Panc1 (cell line): ENCODE results near the gene SELENOS. TPM values are rescaled to one million over a fixed set of nuclear protein-coding genes. Genes with fewer than 3 reads are reported as not detected.

Experiments
- ATAC-seq: fragments of 200-7000 bp; cut with Tn5 transposase; 2 replicates; pipeline ENCODE4 v1.9.1; 2020; ENCODE audit warnings: mild to moderate bottlenecking, moderate library complexity
- BruUV-seq: library from RNA; stranded (reverse); fragments of 400-500 nt; replicated peaks from 2 replicates; lab custom pipeline; 2021; lab: Mats Ljungman, UMichigan
- CTCF ChIA-PET: fragments of 300-600 bp; sonication (Branson Sonifier 250); formaldehyde crosslinking; loops from one replicate; lab custom pipeline; 2022; ENCODE audit warnings: antibody characterized with exemption; lab: Charles Lee
- POLR2A ChIA-PET: fragments of 300-600 bp; sonication (Branson Sonifier 250); formaldehyde crosslinking; loops from one replicate; lab custom pipeline; 2022; ENCODE audit warnings: antibody characterized with exemption; lab: Charles Lee
- DNase-seq: peaks from one replicate; pipeline ENCODE4 v3.0.0-alpha.2; 2010; ENCODE audit warnings: low read depth, low spot score
- H3K27ac ChIP-seq: 2 replicates; pipeline ENCODE4 v1.5.1; 2011; ENCODE audit warnings: mild to moderate bottlenecking, low read length, inconsistent platforms
- H3K27me3 ChIP-seq: fragments of 200-500 bp; sonication (Bioruptor generic); 2 replicates; pipeline ENCODE4 v1.6.0; 2014; ENCODE audit warnings: low read length, inconsistent platforms; ENCODE audit not compliant: control insufficient read depth, insufficient read depth
- H3K36me3 ChIP-seq: fragments of 200-500 bp; sonication (Bioruptor generic); 2 replicates; pipeline ENCODE4 v1.5.1; 2014; ENCODE audit warnings: inconsistent platforms, mild to moderate bottlenecking, low read length, moderate library complexity; ENCODE audit not compliant: control insufficient read depth, insufficient read depth
- H3K4me1 ChIP-seq: 2 replicates; pipeline ENCODE4 v1.5.1; 2011; ENCODE audit warnings: inconsistent platforms, mild to moderate bottlenecking, low read length, moderate library complexity; ENCODE audit not compliant: control insufficient read depth, insufficient read depth
- H3K4me3 ChIP-seq, 2 experiments: 2 replicates each; pipeline ENCODE4 v1.5.1; 2011 to 2012; ENCODE audit warnings: low read depth in 2 of 2, low read length in 2 of 2, mild to moderate bottlenecking in 2 of 2, inconsistent platforms in 1 of 2, moderate library complexity in 1 of 2
- H3K9me3 ChIP-seq: fragments of 200-500 bp; sonication (Bioruptor generic); 2 replicates; pipeline ENCODE4 v1.5.1; 2014; ENCODE audit warnings: low read depth, mild to moderate bottlenecking, inconsistent platforms, low read length, moderate library complexity; ENCODE audit not compliant: control insufficient read depth, insufficient read depth
- POLR2AphosphoS5 ChIP-seq: IDR thresholded peaks from 2 replicates; pipeline ENCODE4 v1.6.1; 2012; ENCODE audit warnings: mild to moderate bottlenecking, low read depth, low read length, moderate library complexity
- SIN3A ChIP-seq: IDR thresholded peaks from 2 replicates; pipeline ENCODE4 v1.6.1; 2012; ENCODE audit warnings: low read depth, mild to moderate bottlenecking, low read length, moderate library complexity, borderline replicate concordance; ENCODE audit not compliant: insufficient read depth
- TCF7L2 ChIP-seq: IDR thresholded peaks from 2 replicates; pipeline ENCODE4 v1.6.1; 2011; ENCODE audit warnings: mild to moderate bottlenecking, low read depth, low read length, inconsistent platforms
- in situ Hi-C: cut with HindIII; loops from 2 replicates; pipeline ENCODE4 v1.10.0; 2016; ENCODE audit warnings: low sequenced_read_pairs, low pct_unique_long_range_greater_than_20kb
- intact Hi-C: fragments of 100-400 bp; cut with micrococcal nuclease; formaldehyde crosslinking; loops from one replicate; pipeline ENCODE4 v1.10.0; 2022; ENCODE audit not compliant: unreplicated experiment
- total RNA-seq: library from RNA; stranded (reverse); gene quantifications from one replicate; pipeline ENCODE4 v1.2.1, GENCODE V29; 2021; ENCODE audit not compliant: unreplicated experiment
- TF ChIP-seq, protein P1 (sequence below): fragments of 450-650 bp; IDR thresholded peaks from 2 replicates; pipeline ENCODE4 v1.5.1; 2017; ENCODE audit warnings: mild to moderate bottlenecking
- TF ChIP-seq, protein P2 (sequence below), 2 experiments: IDR thresholded peaks; 2 replicates each; pipeline ENCODE4 v1.6.1; 2011 to 2012; ENCODE audit warnings: low read depth in 2 of 2, control low read depth in 1 of 2, low read length in 1 of 2, mild to moderate bottlenecking in 1 of 2, moderate library complexity in 1 of 2; ENCODE audit not compliant: insufficient read depth in 1 of 2

SELENOS gene
- total RNA-seq, 1 experiment from 2014 or later: 74.9 TPM

DNA sequence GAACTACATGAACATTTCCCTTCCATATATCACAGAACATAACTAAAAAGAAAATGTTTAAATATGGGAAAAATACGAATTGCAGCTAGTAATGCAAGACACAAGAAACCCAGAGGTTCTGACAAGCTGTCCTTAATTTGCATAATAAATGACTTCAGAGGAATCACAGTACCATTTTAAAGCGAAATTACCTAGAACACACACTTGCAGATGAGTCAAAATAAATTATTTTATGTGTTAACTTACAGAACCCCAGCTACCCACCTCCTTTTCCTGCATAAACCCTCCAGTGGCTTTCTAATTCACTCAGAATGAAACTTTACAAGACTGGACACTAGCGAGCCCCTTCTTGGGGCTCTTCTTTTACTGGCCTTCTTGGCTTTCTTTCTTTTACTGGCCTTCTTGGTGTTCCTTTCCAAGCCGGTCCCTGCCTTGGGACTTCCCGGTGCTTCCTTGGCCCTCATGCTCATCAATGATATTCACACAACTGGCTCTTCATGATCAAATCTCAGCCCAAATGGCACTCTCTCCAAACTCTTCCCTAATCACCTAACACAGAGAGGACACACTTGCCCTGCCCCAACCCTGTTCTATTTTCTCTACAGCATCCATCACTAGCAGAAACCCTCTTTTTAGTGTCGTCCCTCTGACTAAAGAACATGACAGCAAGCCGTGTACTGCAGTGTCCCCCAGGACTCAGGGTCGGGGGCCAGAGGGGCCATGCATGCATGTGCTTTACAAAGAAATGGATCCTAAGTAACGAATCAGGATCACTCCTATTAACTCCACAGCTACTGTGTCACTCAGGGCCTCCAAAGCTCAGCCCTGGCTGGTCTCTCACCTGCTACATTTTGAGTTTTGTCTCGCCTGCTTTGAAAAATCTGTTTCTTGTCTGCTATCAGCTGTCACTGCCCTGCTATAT, 30.2 kb downstream of the SELENOS start:
- TF ChIP-seq, protein P1, sequence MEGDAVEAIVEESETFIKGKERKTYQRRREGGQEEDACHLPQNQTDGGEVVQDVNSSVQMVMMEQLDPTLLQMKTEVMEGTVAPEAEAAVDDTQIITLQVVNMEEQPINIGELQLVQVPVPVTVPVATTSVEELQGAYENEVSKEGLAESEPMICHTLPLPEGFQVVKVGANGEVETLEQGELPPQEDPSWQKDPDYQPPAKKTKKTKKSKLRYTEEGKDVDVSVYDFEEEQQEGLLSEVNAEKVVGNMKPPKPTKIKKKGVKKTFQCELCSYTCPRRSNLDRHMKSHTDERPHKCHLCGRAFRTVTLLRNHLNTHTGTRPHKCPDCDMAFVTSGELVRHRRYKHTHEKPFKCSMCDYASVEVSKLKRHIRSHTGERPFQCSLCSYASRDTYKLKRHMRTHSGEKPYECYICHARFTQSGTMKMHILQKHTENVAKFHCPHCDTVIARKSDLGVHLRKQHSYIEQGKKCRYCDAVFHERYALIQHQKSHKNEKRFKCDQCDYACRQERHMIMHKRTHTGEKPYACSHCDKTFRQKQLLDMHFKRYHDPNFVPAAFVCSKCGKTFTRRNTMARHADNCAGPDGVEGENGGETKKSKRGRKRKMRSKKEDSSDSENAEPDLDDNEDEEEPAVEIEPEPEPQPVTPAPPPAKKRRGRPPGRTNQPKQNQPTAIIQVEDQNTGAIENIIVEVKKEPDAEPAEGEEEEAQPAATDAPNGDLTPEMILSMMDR: no peak
- TF ChIP-seq TCF7L2 (no peak), POLR2AphosphoS5 (no peak), SIN3A (no peak)
- TF ChIP-seq, protein P2, sequence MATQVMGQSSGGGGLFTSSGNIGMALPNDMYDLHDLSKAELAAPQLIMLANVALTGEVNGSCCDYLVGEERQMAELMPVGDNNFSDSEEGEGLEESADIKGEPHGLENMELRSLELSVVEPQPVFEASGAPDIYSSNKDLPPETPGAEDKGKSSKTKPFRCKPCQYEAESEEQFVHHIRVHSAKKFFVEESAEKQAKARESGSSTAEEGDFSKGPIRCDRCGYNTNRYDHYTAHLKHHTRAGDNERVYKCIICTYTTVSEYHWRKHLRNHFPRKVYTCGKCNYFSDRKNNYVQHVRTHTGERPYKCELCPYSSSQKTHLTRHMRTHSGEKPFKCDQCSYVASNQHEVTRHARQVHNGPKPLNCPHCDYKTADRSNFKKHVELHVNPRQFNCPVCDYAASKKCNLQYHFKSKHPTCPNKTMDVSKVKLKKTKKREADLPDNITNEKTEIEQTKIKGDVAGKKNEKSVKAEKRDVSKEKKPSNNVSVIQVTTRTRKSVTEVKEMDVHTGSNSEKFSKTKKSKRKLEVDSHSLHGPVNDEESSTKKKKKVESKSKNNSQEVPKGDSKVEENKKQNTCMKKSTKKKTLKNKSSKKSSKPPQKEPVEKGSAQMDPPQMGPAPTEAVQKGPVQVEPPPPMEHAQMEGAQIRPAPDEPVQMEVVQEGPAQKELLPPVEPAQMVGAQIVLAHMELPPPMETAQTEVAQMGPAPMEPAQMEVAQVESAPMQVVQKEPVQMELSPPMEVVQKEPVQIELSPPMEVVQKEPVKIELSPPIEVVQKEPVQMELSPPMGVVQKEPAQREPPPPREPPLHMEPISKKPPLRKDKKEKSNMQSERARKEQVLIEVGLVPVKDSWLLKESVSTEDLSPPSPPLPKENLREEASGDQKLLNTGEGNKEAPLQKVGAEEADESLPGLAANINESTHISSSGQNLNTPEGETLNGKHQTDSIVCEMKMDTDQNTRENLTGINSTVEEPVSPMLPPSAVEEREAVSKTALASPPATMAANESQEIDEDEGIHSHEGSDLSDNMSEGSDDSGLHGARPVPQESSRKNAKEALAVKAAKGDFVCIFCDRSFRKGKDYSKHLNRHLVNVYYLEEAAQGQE (IDR thresholded peaks at IDR 0.05; ENCODE audit: insufficient read depth in 1 of 2, low read depth in 2 of 2, low read length in 1 of 2): no peak
- ATAC-seq (no peak), DNase-seq (no peak)
- CTCF ChIA-PET: no interaction called here
- Histone ChIP-seq H3K27ac (no peak overlapping the region), H3K9me3 (no peaks in the 10 kb centered on the region), H3K4me1 (peaks cover 74% of the 10 kb centered on the region), H3K36me3 (peaks cover 4% of the 10 kb centered on the region; the same call in 1 of the 2 replicates), H3K27me3 (no peaks in the 10 kb centered on the region), H3K4me3 (no peak overlapping the region)
- POLR2A ChIA-PET: no interaction called here
- BruUV-seq: no TSS peak
- in situ Hi-C loops (no loop called here), intact Hi-C loops (no loop called here)

DNA sequence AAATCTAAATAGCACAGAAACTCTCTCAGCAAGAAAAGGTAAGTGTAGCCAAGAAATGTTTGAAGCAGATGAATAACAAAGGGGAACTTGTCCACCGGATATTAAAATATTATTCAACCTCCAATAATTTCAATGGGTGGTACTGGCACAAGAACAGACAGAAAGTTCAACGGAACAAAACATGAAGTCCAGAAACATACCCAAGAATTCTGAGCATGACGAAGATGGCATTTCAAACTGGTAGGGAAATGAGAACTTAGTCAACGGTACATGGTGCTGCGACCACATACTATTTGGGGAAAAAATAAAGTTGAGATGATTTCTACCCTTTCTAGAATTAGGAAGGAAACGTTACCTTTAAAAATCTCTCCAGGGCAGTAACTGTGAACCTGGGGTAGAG, 30.9 kb downstream of the SELENOS start:
- Histone ChIP-seq H3K9me3 (no peaks in the 10 kb centered on the region), H3K4me3 (no peak overlapping the region), H3K36me3 (peaks cover 4% of the 10 kb centered on the region; the same call in 1 of the 2 replicates), H3K27me3 (no peaks in the 10 kb centered on the region), H3K27ac (no peak overlapping the region), H3K4me1 (peaks cover 80% of the 10 kb centered on the region)
- CTCF ChIA-PET: no interaction called here
- TF ChIP-seq, protein P2 (IDR thresholded peaks at IDR 0.05; ENCODE audit: insufficient read depth in 1 of 2, low read depth in 2 of 2, low read length in 1 of 2): no peak
- TF ChIP-seq POLR2AphosphoS5: no peak
- TF ChIP-seq, protein P1: no peak
- no peak for TF ChIP-seq TCF7L2
- intact Hi-C loops (no loop called here), in situ Hi-C loops (no loop called here)
- POLR2A ChIA-PET: interaction anchor here (0.6 kb wide), 1 partner anchor 33 kb away, joined by 5 read pairs; no protein-coding TSS in a partner anchor
- ATAC-seq (no peak), DNase-seq (no peak)
- BruUV-seq: no TSS peak
